Right lobe of liver (tissue), 6 donors: Measurements from ENCODE around the gene RPL6. TPM values are rescaled to one million over a fixed set of nuclear protein-coding genes. Genes with fewer than 3 reads are reported as not detected.

Experiments
- ATAC-seq, 4 donors: fragments of 200-7000 bp; cut with Tn5 transposase; one replicate each; pipeline ENCODE4 v1.9.1; 2020; ENCODE audit warnings: mild to moderate bottlenecking in 4 of 4, moderate library complexity in 4 of 4
- DNase-seq, 3 donors: peaks; one replicate each; pipeline ENCODE4 v3.0.0-alpha.2; 2020
- H3K27ac ChIP-seq, 3 donors: fragments of 200-600 bp; one replicate each; pipeline ENCODE4 v1.8.0; 2022
- H3K27me3 ChIP-seq, 2 donors: fragments of 200-600 bp; one replicate each; pipeline ENCODE4 v1.8.0; 2022
- H3K36me3 ChIP-seq, 4 donors: fragments of 200-600 bp; sonication (generic) in 1 of 4; one replicate each; pipeline versions ENCODE4 v1.5.1 to v1.8.0; 2017 to 2022; ENCODE audit warnings: control low read depth in 1 of 4
- H3K4me1 ChIP-seq, 4 donors: fragments of 200-600 bp; sonication (generic) in 1 of 4; one replicate each; pipeline versions ENCODE4 v1.5.1 to v1.8.0; 2017 to 2022; ENCODE audit warnings: control low read depth in 1 of 4
- H3K4me3 ChIP-seq, 3 donors: fragments of 200-600 bp; one replicate each; pipeline ENCODE4 v1.8.0; 2022
- H3K9me3 ChIP-seq, 4 donors: fragments of 200-600 bp; sonication (generic) in 1 of 4; one replicate each; pipeline versions ENCODE4 v1.5.1 to v1.8.0; 2017 to 2022; ENCODE audit warnings: control low read depth in 1 of 4
- POLR2A ChIP-seq: fragments of 450-650 bp; IDR thresholded peaks from one replicate; pipeline ENCODE4 v1.6.1; 2017; ENCODE audit warnings: antibody characterized with exemption, mild to moderate bottlenecking
- WGBS: methylation state at CpG from one replicate; pipeline ENCODE4 v1.1.6; 2018; ENCODE audit warnings: low coverage, low lambda C conversion rate; ENCODE audit not compliant: insufficient coverage; ENCODE audit errors: missing lambda C conversion rate; 5-methylcytosine and 5-hydroxymethylcytosine counted together
- intact Hi-C, 2 donors: fragments of 100-400 bp; cut with DNase I; formaldehyde crosslinking; loops; one replicate each; pipeline versions ENCODE4 v1.11.2 to v1.14.1; 2022
- total RNA-seq, 6 experiments: library from RNA; depleted of rRNA in 2 of 6; stranded (reverse); fragments of >200 nt in 2 of 6; fragmentation: NEBNext Ultra II Directional in 3 of 6; extraction: Animal tissue kit (Norgen Biotek cat#: 25700) in 3 of 6; gene quantifications; one replicate each; pipeline versions ENCODE4 v1.1.0 to v1.2.4, GENCODE V29; 2016 to 2023
- TF ChIP-seq, protein P1 (sequence below), 4 donors: fragments of 200-600 bp in 3 of 4; fragments of 450-650 bp in 1 of 4; IDR thresholded peaks; one replicate each; pipeline versions ENCODE4 v1.5.1 to v1.8.0; 2016 to 2022; ENCODE audit warnings: antibody characterized with exemption in 4 of 4, mild to moderate bottlenecking in 2 of 4
- donor health status: DM: no; HTN: yes; CAD: no.
- donor health status: DM: no; HTN: no; CAD: no.
- donor health status: DM: no; HTN: no; CAD: no.
- donor health status: DM: no; HTN: yes; CAD: no.
- donor health status: DM: no; HTN: yes; CAD: no.

Gene RPL6
- total RNA-seq, 6 experiments from 2014 or later = 393 to 887 (median 470) TPM

DNA sequence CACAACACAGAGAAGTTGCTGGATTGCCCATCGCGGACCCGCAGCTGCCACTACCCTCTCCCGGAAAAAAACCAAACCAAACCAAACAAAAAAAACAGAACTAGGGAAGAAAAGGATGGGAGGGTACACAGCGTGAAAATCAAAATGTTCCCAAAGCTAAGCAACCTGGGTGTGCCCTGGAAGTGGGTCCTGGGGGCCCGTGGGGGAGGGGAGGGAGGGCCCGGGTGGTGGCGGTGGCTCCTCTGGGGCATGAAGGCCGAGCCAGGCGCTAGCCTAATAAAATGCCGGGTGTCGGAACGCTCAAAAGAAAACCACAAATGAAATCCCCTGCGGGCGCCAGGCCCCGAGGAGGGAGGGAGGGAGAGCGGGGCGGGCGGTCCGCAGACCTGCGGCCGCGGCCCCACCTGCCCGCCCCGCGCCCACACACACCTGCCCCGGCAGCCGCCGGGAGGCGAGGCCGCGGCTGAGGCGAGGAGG is 28.0 kb downstream of the RPL6 start:
- 0% methylated on average over 6 of the region's 33 CpGs for WGBS
- peak overlapping the region; percentile 94 to 98 (median 98) for H3K4me3 ChIP-seq
- peak overlapping the region; percentile 29 to 77 (median 70) for H3K27ac ChIP-seq
- ATAC-seq = peak; percentile 22 to 37 (median 34)
- intact Hi-C loops = loop anchor here (10.0 kb wide), 1 partner anchor 187 kb away; no protein-coding TSS in a partner anchor
- TF ChIP-seq POLR2A = no peak
- TF ChIP-seq, protein P1, sequence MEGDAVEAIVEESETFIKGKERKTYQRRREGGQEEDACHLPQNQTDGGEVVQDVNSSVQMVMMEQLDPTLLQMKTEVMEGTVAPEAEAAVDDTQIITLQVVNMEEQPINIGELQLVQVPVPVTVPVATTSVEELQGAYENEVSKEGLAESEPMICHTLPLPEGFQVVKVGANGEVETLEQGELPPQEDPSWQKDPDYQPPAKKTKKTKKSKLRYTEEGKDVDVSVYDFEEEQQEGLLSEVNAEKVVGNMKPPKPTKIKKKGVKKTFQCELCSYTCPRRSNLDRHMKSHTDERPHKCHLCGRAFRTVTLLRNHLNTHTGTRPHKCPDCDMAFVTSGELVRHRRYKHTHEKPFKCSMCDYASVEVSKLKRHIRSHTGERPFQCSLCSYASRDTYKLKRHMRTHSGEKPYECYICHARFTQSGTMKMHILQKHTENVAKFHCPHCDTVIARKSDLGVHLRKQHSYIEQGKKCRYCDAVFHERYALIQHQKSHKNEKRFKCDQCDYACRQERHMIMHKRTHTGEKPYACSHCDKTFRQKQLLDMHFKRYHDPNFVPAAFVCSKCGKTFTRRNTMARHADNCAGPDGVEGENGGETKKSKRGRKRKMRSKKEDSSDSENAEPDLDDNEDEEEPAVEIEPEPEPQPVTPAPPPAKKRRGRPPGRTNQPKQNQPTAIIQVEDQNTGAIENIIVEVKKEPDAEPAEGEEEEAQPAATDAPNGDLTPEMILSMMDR (IDR thresholded peaks at IDR 0.05) = no peak
- H3K36me3 ChIP-seq = no peaks in the 10 kb centered on the region
- H3K9me3 ChIP-seq = no peaks in the 10 kb centered on the region
- DNase-seq = peak in 1 of 3 donors; percentile 48
- peaks cover 0 to 10% (median 0%) of the 10 kb centered on the region in 4 donors for H3K4me1 ChIP-seq
- no peaks in the 10 kb centered on the region for H3K27me3 ChIP-seq

DNA sequence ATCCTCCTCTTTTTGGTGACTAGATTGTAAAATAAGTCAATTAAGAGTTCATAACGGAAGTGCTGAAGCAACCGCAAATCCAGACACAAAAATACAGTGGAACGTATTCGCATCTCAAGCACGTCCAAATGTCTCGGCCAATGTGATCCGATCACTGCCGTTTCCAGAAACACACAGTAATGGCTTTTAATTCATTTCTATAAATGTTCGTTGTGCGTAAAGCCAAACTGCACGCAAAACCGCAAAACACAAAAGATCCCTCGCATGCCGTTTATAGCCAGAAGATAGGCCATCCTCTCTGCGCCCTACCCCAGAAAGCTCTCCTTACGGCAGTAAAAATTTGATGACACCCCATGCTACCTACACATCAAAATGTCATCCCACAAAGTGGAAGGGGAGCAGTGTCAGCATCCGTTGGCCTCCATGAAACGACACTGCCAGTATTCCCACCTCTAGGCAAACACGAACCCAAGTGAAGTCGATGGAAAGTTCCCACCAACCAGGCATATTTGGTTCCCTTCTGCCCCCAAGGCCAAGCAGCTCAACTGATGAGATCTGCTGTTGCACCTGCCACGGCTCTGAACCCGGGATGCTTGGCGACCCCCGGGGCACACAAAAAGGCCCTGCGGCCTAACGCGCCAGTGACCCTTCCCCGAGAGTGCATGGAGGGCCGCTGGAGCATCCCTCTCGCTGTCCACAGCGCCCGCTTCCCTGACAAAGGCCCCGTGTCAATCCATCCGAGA is 28.6 kb downstream of the RPL6 start:
- peak in 1 of 3 donors; percentile 23 for DNase-seq
- Histone ChIP-seq H3K36me3 (no peaks in the 10 kb centered on the region), H3K4me3 (peak overlapping the region; percentile 94 to 98 (median 98)), H3K4me1 (peaks cover 0 to 10% (median 0%) of the 10 kb centered on the region in 4 donors), H3K27me3 (no peaks in the 10 kb centered on the region), H3K9me3 (no peaks in the 10 kb centered on the region), H3K27ac (no peak overlapping the region)
- TF ChIP-seq, protein P1 (IDR thresholded peaks at IDR 0.05) = no peak
- no peak for ATAC-seq
- 57% methylated on average over 33 of the region's 34 CpGs for WGBS
- intact Hi-C loops = loop anchor here (10.0 kb wide), 1 partner anchor 186 kb away; no protein-coding TSS in a partner anchor

DNA sequence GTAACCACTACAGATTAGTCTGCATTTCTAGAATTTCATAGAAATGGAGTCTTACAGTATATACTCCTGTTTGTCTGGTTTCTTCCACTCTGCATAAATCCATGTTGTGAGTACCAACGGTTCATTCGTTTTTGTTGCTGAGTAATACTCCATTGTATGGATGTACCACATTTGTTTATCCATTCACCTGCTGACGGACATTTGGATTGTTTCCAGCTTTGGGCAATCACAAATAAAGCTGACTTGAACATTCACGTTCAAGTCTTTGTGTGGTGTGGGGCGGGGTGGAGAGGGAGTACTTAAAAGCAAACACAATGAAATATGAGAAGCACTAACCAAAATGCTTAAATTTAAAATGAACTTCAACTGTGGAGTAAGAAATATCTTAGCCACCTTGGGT is 34.3 kb downstream of the RPL6 start:
- Histone ChIP-seq H3K27ac (no peak overlapping the region), H3K4me3 (no peak overlapping the region), H3K9me3 (no peaks in the 10 kb centered on the region), H3K4me1 (no peaks in the 10 kb centered on the region), H3K27me3 (no peaks in the 10 kb centered on the region), H3K36me3 (peaks cover 0 to 4% (median 0%) of the 10 kb centered on the region in 4 donors)
- intact Hi-C loops = no loop called here
- DNase-seq (no peak), ATAC-seq (no peak)
- WGBS = 67% methylated on average over 5 of the region's 5 CpGs
- TF ChIP-seq POLR2A = no peak
- TF ChIP-seq, protein P1 (IDR thresholded peaks at IDR 0.05) = no peak

DNA sequence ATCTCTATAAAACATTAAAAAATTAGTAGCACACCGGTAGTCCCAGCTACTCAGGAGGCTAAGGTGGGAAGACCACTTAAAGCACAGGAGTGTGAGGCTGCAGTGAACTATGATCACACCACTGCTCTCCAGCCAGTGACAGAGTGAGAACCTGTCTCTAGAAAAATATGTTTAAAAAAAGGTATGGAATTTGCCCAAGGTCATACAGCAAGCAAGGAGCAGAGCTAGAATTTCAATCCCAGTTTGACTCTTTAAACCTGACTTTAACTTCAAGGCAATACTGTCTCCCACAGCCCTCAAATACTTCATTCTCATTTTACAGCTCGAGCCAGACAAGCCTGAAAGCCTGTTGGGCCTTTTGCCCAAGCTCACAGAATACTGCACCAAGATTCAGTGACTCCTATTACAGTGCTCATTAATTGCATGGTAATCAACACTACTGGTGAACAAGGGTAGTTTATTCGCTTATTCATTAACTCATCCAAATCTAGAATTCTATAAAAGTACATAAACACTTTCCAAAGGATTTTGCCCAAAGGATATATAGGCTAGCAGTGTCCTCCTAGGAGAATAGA is 35.2 kb downstream of the RPL6 start:
- 93% methylated on average over 3 of the region's 3 CpGs for WGBS
- intact Hi-C loops = no loop called here
- no peaks in the 10 kb centered on the region for H3K27me3 ChIP-seq
- no peak overlapping the region for H3K4me3 ChIP-seq
- H3K4me1 ChIP-seq = no peaks in the 10 kb centered on the region
- H3K36me3 ChIP-seq = peaks cover 0 to 4% (median 0%) of the 10 kb centered on the region in 4 donors
- no peaks in the 10 kb centered on the region for H3K9me3 ChIP-seq
- no peak for DNase-seq
- no peak overlapping the region for H3K27ac ChIP-seq
- TF ChIP-seq POLR2A = no peak
- TF ChIP-seq, protein P1 (IDR thresholded peaks at IDR 0.05) = no peak
- ATAC-seq = no peak
